GM12872 (cell line): ENCODE measurements around the gene LRP2.

Experiments
- TF ChIP-seq, protein P1 (sequence below): IDR thresholded peaks from 3 replicates; pipeline ENCODE4 v1.5.1; 2011; ENCODE audit warnings: low read depth, mild to moderate bottlenecking, low read length, moderate library complexity; ENCODE audit not compliant: insufficient read depth

LRP2 gene

DNA sequence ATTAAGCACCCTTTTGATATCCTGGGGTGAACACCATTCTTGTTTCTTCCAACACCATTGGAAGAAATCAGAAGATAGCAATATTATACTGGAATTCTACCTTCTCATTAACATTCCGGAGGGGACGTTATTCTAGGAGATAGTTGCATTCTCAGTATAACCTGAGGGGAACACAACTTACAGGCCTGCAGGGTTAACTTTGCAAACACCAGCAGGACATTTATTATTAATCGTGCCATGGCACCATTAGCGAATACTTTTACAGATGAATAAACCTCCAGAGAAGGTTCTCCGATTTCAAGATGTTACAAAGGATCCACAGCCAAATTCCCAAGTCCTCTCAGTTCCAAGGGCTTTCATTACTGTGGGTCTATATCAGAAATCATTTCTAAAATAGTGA, 184.0 kb downstream of the LRP2 start:
- TF ChIP-seq, protein P1, sequence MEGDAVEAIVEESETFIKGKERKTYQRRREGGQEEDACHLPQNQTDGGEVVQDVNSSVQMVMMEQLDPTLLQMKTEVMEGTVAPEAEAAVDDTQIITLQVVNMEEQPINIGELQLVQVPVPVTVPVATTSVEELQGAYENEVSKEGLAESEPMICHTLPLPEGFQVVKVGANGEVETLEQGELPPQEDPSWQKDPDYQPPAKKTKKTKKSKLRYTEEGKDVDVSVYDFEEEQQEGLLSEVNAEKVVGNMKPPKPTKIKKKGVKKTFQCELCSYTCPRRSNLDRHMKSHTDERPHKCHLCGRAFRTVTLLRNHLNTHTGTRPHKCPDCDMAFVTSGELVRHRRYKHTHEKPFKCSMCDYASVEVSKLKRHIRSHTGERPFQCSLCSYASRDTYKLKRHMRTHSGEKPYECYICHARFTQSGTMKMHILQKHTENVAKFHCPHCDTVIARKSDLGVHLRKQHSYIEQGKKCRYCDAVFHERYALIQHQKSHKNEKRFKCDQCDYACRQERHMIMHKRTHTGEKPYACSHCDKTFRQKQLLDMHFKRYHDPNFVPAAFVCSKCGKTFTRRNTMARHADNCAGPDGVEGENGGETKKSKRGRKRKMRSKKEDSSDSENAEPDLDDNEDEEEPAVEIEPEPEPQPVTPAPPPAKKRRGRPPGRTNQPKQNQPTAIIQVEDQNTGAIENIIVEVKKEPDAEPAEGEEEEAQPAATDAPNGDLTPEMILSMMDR: no peak

DNA sequence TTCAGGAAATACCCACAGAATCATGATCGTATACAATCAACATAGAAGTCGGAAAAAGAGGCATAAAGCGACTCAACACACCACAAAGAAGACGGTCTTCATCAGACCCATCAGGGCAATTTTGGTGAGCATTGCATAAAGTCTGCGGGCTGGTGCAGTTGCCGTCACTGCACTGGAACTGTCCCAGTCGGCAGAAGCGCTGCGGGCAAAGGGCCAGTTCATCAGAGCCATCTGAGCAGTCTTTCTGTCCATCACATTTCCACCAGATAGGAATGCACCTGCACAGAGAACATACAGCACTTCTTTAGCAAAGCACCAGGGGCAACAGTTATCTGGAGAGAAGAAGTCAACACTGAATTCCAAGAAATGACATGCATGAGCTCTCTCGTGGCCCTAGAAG, 187.2 kb downstream of the LRP2 start:
- TF ChIP-seq, protein P1: no peak

DNA sequence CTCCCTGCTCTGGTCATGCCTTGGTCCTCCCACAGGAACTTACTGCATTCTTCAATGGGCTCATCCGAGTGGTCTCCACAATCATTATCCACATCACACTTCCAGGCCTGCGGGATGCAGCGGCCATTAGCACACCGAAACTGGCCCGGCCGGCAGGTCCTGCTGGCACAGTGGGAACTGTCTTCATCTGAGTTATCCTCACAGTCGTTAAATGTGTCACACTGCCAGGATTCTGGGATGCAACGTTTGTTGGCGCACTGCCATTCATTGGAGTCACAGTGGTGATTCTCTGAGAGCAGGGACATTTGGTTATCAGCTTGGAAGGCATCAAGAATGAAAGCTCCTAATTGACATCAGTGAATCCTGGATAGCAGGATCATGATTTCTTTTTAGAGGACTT, 188.5 kb downstream of the LRP2 start:
- TF ChIP-seq, protein P1: no peak

DNA sequence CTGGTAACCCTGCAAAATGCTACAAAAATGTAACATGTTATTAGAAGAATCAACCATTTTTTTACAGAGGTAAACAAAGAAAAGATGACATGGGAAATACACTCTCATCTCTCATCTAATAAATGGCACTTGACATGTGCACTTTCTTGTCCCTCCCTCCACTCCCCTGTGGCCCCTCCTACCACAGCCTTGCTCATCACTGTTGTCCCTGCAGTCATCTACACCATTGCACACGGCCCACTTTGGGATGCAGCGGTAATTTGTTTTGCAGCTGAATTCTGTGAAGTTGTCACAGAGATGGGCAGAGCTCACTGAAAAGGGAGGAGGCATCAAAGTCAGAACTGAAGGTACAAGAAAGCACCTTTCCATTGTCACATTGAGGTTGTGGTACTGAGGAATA, 189.4 kb downstream of the LRP2 start:
- TF ChIP-seq, protein P1: no peak

DNA sequence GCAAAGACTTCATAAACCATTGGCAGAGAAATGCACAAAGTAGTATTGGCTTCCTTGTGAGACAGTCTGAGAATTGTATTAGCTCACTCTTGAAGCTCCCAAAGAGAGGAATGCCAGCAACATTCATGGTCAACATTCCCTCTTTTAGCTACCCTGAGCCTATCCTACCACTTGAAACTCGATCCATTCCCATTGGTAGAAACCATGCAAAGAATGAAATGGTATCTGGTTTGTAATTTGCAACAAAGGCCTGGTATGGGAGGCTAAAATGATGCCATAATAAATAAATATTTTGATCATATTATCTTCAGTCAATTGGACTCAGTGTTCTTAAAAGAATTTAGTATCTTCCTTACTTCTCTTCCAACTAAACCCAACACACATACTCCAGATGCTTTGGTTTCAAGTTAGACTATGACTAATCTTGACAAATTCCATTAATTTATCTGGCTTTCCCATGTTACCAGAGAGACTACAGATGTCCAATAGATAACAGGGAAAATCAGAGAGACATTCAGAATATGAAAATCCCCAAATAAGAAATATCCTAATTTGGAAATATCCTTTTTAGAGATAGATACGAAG, 190.1 kb downstream of the LRP2 start:
- TF ChIP-seq, protein P1: no peak

DNA sequence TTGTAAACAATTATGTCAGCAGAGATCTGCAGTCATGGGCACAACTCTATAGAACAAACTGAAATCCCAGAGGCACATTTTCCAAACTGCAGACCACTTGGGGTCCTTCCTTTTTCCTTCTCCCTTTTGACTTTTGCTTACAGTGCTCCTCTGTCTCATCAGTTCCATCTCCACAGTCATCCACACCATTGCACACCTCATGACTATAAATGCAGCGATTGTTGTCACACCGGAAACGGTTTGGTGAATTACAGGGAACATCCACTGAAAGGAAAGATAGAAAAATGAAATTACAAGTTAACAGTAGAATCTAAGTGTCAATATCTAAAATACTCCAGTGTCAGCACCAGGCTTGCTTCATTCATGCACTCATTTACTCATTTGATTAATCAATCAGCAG, 196.5 kb downstream of the LRP2 start:
- TF ChIP-seq, protein P1: no peak

DNA sequence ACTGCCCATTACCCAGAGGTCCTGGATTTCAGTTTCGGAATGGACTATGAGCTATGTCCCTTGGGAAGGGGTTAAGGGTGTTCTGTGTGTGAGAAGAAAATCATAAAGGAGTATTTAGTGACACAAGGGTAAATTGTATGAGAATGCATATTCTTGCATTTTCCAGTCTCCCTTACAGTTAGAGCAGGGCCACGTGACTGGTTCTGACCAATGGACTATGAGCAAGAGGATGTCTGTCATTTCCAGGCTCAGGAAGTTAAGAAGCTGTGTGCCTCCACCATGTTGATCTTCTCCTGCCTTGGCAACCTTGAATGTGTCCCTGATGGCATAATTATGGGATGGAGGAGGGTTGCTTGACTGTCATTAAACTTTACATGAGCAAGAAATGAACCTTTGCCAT, 198.0 kb downstream of the LRP2 start:
- TF ChIP-seq, protein P1: no peak

DNA sequence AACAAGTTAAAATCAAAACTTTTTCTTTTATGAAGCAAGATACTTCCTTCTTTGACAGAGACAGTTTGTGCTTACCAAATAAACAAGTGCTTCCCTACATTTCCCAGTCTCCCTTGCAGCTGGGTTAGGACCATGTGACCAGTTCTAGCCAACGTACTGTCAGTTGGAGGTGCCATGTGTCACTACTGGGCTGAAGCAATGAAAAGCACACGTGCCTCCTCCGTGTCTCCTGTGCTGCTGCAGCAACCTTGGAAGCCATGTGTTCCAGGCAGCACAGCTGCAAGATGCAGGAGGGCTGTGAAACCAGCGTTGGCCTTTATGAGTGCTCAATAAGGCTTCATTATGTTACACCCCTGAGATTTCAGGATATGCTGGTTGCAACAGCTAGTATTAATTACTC, 199.7 kb downstream of the LRP2 start:
- TF ChIP-seq, protein P1: no peak
